CD14-positive monocyte (primary cell): ENCODE measurements around the gene WASF2. TPM values are rescaled to one million over a fixed set of nuclear protein-coding genes. Genes with fewer than 3 reads are reported as not detected.

ENCODE experiments used
- DNase-seq, 3 donors: peaks; one replicate each; pipeline ENCODE4 v3.0.0-alpha.2; 2011 to 2022
- H2AFZ ChIP-seq: 2 replicates; pipeline ENCODE4 v1.6.0; 2012; ENCODE audit warnings: mild to moderate bottlenecking, low read depth, low read length, inconsistent platforms; ENCODE audit not compliant: insufficient read depth, poor library complexity, severe bottlenecking
- H3K27ac ChIP-seq, 2 donors: 1 replicate in 1 of 2; 2 replicates in 1 of 2; pipeline ENCODE4 v1.5.1; 2012 to 2013; ENCODE audit warnings: low read length in 2 of 2, control low read depth in 1 of 2, inconsistent platforms in 1 of 2, low read depth in 1 of 2, mild to moderate bottlenecking in 1 of 2
- H3K27me3 ChIP-seq, 2 donors: one replicate each; pipeline versions ENCODE4 v1.6.0 to v1.6.1; 2011 to 2013; ENCODE audit warnings: low read length in 2 of 2; ENCODE audit not compliant: control insufficient read depth in 2 of 2, insufficient read depth in 2 of 2
- H3K36me3 ChIP-seq, 2 donors: replicated peaks in 1 of 2; 1 replicate in 1 of 2; 2 replicates in 1 of 2; pipeline versions ENCODE4 v1.5.1 to v1.6.1; 2012 to 2013; ENCODE audit warnings: low read length in 2 of 2, control low read depth in 1 of 2, inconsistent platforms in 1 of 2, mild to moderate bottlenecking in 1 of 2; ENCODE audit not compliant: insufficient read depth in 2 of 2, control insufficient read depth in 1 of 2
- H3K4me1 ChIP-seq, 2 donors: 1 replicate in 1 of 2; 2 replicates in 1 of 2; pipeline versions ENCODE4 v1.5.1 to v1.6.1; 2012 to 2013; ENCODE audit warnings: low read length in 2 of 2, control low read depth in 1 of 2, inconsistent platforms in 1 of 2, mild to moderate bottlenecking in 1 of 2, moderate library complexity in 1 of 2; ENCODE audit not compliant: insufficient read depth in 2 of 2, control insufficient read depth in 1 of 2
- H3K4me2 ChIP-seq: replicated peaks from 2 replicates; pipeline ENCODE3; 2012; ENCODE audit warnings: low read length, moderate library complexity, mild to moderate bottlenecking; ENCODE audit not compliant: poor library complexity, severe bottlenecking; ENCODE audit errors: extremely low read depth
- H3K4me3 ChIP-seq, 3 experiments: fragments of 200-600 bp in 1 of 3; sonication (generic) in 1 of 3; replicated peaks in 1 of 3; 1 replicate in 2 of 3; 2 replicates in 1 of 3; pipeline ENCODE4 v1.5.1; 2011 to 2013; ENCODE audit warnings: low read length in 3 of 3, mild to moderate bottlenecking in 3 of 3, control low read depth in 2 of 3, low read depth in 2 of 3, inconsistent platforms in 1 of 3, moderate library complexity in 1 of 3
- H3K79me2 ChIP-seq: 2 replicates; pipeline ENCODE4 v1.6.0; 2012; ENCODE audit warnings: mild to moderate bottlenecking, control low read depth, inconsistent platforms, low read length, moderate library complexity; ENCODE audit not compliant: insufficient read depth
- H3K9ac ChIP-seq: 2 replicates; pipeline ENCODE4 v1.6.0; 2017; ENCODE audit warnings: low read length, mild to moderate bottlenecking; ENCODE audit not compliant: insufficient read depth, poor library complexity, severe bottlenecking
- H3K9me3 ChIP-seq, 2 donors: replicated peaks in 1 of 2; 1 replicate in 1 of 2; 2 replicates in 1 of 2; pipeline versions ENCODE4 v1.5.1 to v1.6.1; 2012 to 2013; ENCODE audit warnings: low read length in 2 of 2, control low read depth in 1 of 2; ENCODE audit not compliant: control insufficient read depth in 1 of 2, insufficient read depth in 1 of 2
- H4K20me1 ChIP-seq: 2 replicates; pipeline ENCODE4 v1.6.0; 2012; ENCODE audit warnings: mild to moderate bottlenecking, low read length, control low read depth, moderate library complexity; ENCODE audit not compliant: insufficient read depth
- H3K27ac Mint-ChIP-seq, 7 donors: one replicate each; pipeline ENCODE4 v1.8.0; 2020; ENCODE audit warnings: mild to moderate bottlenecking in 7 of 7, mixed read lengths in 7 of 7, moderate library complexity in 6 of 7, inconsistent platforms in 2 of 7
- H3K27me3 Mint-ChIP-seq, 3 donors: one replicate each; pipeline ENCODE4 v1.8.0; 2021 to 2022; ENCODE audit warnings: low read depth in 3 of 3, mild to moderate bottlenecking in 3 of 3, mixed read lengths in 3 of 3, moderate library complexity in 3 of 3, inconsistent platforms in 1 of 3
- H3K36me3 Mint-ChIP-seq, 2 donors: one replicate each; pipeline ENCODE4 v1.8.0; 2020; ENCODE audit warnings: mixed read lengths in 2 of 2, inconsistent platforms in 1 of 2, mild to moderate bottlenecking in 1 of 2
- H3K4me1 Mint-ChIP-seq: one replicate; pipeline ENCODE4 v1.8.0; 2020; ENCODE audit warnings: mild to moderate bottlenecking, mixed read lengths
- H3K4me3 Mint-ChIP-seq, 2 donors: one replicate each; pipeline ENCODE4 v1.8.0; 2020; ENCODE audit warnings: mild to moderate bottlenecking in 2 of 2, mixed read lengths in 2 of 2, moderate library complexity in 1 of 2
- H3K9me3 Mint-ChIP-seq, 7 donors: one replicate each; pipeline ENCODE4 v1.8.0; 2020 to 2022; ENCODE audit warnings: mixed read lengths in 7 of 7, mild to moderate bottlenecking in 6 of 7, moderate library complexity in 6 of 7, inconsistent platforms in 2 of 7
- CTCF ChIP-seq: fragments of 200-600 bp; IDR thresholded peaks from one replicate; pipeline ENCODE4 v1.8.0; 2022; ENCODE audit warnings: antibody characterized with exemption, mild to moderate bottlenecking
- WGBS: methylation state at CpG from one replicate; pipeline ENCODE4 v1.1.5; 2013; ENCODE audit warnings: missing lambda C conversion rate; ENCODE audit not compliant: insufficient coverage; 5-methylcytosine and 5-hydroxymethylcytosine counted together
- intact Hi-C, 2 donors: fragments of 100-400 bp; cut with micrococcal nuclease; formaldehyde crosslinking; loops; one replicate each; pipeline versions ENCODE4 v1.15.0 to v1.15.1; 2023
- polyA plus RNA-seq, 3 donors: library from polyadenylated mRNA; depleted of rRNA in 1 of 3; unstranded in 2 of 3; stranded (reverse) in 1 of 3; fragments of 300-500 nt in 2 of 3; fragments of >200 nt in 1 of 3; fragmentation: Illumina TruSeq in 2 of 3; gene quantifications; 1 replicate in 2 of 3; 2 replicates in 1 of 3; pipeline ENCODE4 v1.2.3, GENCODE V29; 2012 to 2021

WASF2 gene
- polyA plus RNA-seq, 3 donors = 53.5 to 91.6 (median 86.4) TPM

DNA sequence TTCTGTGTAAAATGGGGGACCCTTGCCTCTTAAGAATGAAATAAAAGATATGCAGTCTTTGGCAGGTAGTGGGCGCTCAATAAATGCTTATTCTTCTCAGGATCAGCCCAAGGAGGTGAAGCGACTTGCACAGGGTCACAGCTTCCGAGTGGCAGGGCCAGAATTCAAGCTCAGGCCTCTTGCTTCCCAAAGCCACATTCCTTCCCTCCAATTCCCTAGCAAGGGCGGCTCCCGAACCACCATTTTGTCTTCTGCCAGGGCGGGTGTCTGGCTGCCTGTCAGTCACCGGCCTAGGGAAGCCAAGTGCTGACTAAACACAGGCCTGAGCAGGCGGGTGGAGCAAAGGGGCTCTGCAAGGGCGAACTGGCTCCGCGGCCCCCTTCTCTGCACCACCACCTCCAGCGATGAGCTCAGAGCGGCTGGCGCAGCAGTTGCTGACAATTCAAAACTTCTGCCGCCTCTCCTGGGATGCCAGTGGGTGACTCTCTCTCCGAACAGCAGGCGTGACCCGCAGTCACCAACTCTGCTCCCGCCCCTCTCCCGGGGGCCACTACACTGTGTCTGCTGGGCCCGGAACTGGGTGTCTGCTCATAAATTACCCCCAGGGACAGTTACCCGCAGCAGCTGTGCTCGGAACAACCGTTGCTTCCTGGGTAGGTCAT lies 86.8 kb downstream of the WASF2 start:
- Histone ChIP-seq H3K27me3 (no peaks in the 10 kb centered on the region), H3K4me1 (peaks cover 26 to 32% of the 10 kb centered on the region in 2 donors), H3K27ac (peak overlapping the region; percentile 27 to 33), H3K4me2 (peak overlapping the region; percentile 8), H3K9ac (no peak overlapping the region), H4K20me1 (peaks cover 78% of the 10 kb centered on the region), H3K79me2 (no peaks in the 10 kb centered on the region), H3K36me3 (peaks cover 26 to 27% of the 10 kb centered on the region in 2 donors), H3K9me3 (no peaks in the 10 kb centered on the region), H3K4me3 (no peak overlapping the region), H2AFZ (no peak overlapping the region)
- Mint-ChIP-seq H3K36me3 (peaks cover 26 to 37% of the 10 kb centered on the region in 2 donors), H3K9me3 (no peaks in the 10 kb centered on the region), H3K27ac (peak overlapping the region; percentile 22 to 89 (median 79)), H3K4me3 (no peak overlapping the region), H3K4me1 (peaks cover 40% of the 10 kb centered on the region), H3K27me3 (peaks cover 0 to 5% (median 2%) of the 10 kb centered on the region in 3 donors)
- intact Hi-C loops = loop anchor here in 1 of 2 donors (5.0 to 10.0 kb wide), 2 partner anchors 199 to 262 kb away; partner anchors contain the start of gene AHDC1
- no peak for TF ChIP-seq CTCF
- DNase-seq = peak in 2 of 3 donors; percentile 25 to 29
- 4% methylated on average over 20 of the region's 24 CpGs for WGBS

DNA sequence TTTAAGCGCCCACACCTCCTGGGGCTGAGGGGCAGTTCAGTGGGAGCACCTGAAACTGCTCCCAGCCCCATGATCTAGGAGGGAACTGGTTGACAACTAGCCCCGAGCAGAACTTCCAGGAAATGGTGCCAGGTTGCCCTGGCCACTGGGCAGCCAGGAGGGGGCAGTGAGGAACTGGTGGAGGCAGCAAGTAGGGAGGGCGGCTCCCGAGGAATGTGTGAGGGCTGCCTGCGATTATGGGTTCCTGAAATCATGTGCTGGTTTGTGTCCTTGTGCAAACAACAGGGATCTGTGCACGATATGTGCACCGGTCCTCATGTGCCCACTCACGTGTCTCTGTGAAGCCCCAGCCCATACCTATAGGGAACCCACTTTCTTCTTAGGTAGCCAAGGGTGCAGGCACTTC lies 87.6 kb downstream of the WASF2 start:
- peak; percentile 66 for TF ChIP-seq CTCF
- no peaks in the 10 kb centered on the region for H3K27me3 ChIP-seq
- WGBS = 19% methylated on average over 5 of the region's 8 CpGs
- H3K4me1 Mint-ChIP-seq = peaks cover 38% of the 10 kb centered on the region
- peak overlapping the region; percentile 11 for H3K4me2 ChIP-seq
- H4K20me1 ChIP-seq = peaks cover 69% of the 10 kb centered on the region
- peaks cover 0 to 5% (median 2%) of the 10 kb centered on the region in 3 donors for H3K27me3 Mint-ChIP-seq
- peak overlapping the region in 1 of 2 donors; percentile 33 for H3K27ac ChIP-seq
- no peaks in the 10 kb centered on the region for H3K79me2 ChIP-seq
- peaks cover 17 to 19% of the 10 kb centered on the region in 2 donors for H3K36me3 ChIP-seq
- intact Hi-C loops = loop anchor here in 1 of 2 donors (5.0 to 10.0 kb wide), 2 partner anchors 200 to 262 kb away; partner anchors contain the start of gene AHDC1
- no peak overlapping the region for H2AFZ ChIP-seq
- H3K9me3 Mint-ChIP-seq = no peaks in the 10 kb centered on the region
- no peak overlapping the region for H3K9ac ChIP-seq
- H3K27ac Mint-ChIP-seq = peak overlapping the region in 3 of 7 donors; percentile 30 to 77 (median 69)
- H3K9me3 ChIP-seq = no peaks in the 10 kb centered on the region
- H3K36me3 Mint-ChIP-seq = peaks cover 18 to 28% of the 10 kb centered on the region in 2 donors
- no peak overlapping the region for H3K4me3 ChIP-seq
- H3K4me3 Mint-ChIP-seq = no peak overlapping the region
- peaks cover 26 to 32% of the 10 kb centered on the region in 2 donors for H3K4me1 ChIP-seq
- peak; percentile 50 to 64 (median 56) for DNase-seq
